ENCODE measurements around the gene TANK.

GRCh38 chr2:161241894-161242293 is 81.7 kb downstream of the TANK start:
- TF ChIP-seq CTCF (IDR thresholded peaks at IDR 0.05; ENCODE audit: poor library complexity, severe bottlenecking) (no peak), TAF1 (IDR thresholded peaks at IDR 0.05; ENCODE audit: low read depth) (no peak)
